ENCODE data around the gene RPL29.
A peak's percentile ranks its signal among the peaks of the same experiment; 100 is the strongest.
"Not testable (repeated sequence)": the region's sequence is repeated elsewhere in the genome, so short reads cannot be mapped to it uniquely, and the experiment has no call there.

RPL29 gene
- total RNA-seq: 86.2 to 205 (median 146) reads per million in 17 experiments

DNA sequence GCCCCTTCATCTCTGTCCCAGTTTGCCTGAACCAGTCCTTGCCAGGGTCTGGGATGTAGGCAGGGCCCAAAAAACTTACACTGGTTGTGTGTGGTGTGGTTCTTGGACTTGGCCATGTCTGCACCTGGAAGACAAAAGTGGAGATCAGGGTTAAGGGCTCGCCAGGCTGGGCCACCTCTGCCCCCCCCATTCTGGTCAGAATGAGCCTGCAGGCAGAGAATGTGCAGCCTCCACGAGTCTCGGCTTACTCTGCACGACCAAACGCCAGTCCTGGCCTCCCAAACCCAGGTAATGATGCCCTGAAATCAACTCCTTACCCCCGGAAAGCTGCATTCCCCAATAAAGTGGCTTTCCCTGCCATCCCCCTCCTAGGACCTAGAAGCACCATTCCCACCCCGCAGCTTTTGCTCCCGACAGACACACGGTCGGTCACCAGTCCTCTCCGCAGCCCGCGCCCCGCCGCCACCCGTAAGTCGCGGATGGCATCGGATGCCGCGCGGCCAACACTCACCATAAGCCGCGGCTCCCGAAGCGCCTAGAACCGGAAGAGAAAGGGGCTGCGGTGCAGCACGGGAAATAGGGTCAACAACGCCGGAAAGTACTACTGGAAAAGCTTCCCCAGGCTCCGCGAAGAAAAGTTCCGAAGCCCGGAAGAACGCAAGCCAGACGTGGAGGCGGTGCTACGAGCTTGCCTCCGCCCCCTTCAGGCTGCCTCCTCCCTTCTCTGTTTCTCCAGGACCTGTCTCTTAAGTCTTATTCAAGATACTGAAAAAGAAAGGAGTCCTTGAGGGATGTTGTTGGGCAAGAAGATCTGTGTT lies at the start of gene RPL29:
Gene RPL29 (minus strand): TSS at position 550 of the 818 bp plus-strand sequence. CDS start 434 bp downstream, at position 116.
- peak; percentile 95 to 97 (median 96) for DNase-seq

DNA sequence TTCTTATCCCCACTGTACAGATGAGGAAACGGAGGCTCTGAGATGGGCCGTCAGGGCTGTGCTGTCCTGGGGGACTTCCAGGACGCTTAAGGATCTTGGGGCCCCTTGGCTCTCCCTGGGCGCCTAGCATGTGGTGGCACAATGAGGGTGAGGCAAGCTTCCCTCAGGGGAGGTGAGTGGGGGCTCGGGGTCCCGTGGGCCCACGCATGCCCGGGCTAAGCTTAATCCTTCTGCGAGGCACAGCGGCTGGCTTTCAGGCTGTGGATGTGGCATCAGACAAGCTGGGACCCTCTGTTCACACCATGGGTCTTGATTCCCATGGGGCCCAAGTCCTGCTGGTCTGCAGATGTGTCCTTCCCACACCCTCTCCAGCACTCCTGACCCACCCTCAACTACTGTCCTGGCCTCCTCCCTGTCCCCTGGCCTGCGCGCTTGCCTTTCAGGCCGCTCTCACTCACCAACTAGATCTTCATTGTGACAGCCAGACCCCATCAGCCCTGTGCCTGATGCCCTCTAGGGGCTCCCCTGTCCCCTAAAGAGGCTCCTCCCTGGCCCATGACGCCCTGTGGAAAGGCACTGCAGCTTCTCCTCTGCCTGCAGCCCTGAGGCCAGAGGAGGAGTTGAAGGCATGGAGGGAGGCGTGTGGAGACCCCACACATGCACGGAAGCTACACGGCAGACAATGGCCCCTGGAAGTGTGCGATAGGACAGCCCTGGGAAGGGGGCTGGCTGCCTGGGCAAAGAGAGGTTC lies 49.3 kb upstream of the RPL29 start:
- no peak for DNase-seq

DNA sequence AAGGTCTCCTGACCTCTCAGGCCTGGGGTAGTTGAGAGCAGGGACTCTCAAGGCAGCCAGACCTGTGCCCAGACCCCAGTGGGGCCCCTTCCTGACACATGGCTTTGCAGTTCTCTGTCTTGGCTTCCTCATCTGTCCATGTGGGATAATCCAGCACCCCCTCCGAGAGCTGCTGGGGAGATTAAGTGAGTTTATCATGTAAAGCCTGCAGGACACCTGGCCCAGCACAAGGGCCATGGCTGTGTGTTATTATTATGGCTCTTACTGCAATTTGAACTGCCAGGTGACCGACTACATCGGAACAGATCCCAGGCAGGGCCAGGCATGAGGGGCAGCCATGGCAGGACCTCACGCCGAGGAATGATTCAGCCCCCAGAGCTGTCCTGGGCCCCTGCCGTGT lies 48.1 kb upstream of the RPL29 start:
- DNase-seq: no peak

GRCh38 chr3:52043039-52043438 lies 47.3 kb upstream of the RPL29 start:
- DNase-seq: not testable (repeated sequence)

GRCh38 chr3:52041118-52041731 lies 45.5 kb upstream of the RPL29 start:
- DNase-seq: no peak

DNA sequence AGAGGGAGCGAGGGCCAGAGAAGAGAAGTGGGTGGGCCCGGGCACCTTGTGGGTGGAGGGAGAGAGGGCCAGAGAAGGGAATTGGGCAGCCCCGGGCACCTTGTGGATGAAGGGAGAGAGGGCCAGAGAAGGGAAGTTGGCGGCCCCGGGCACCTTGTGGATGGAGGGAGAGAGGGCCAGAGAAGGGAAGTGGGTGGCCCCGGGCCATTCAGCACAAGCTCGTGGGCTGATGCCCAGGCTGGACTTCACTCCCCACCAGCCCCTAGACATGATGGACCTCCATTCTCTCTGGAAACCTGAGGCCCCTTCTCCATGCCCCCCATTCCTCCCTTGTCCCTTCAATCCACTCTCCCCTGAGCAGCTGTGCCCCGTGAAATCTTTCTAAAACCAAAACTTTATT lies 44.9 kb upstream of the RPL29 start:
- no peak for DNase-seq

DNA sequence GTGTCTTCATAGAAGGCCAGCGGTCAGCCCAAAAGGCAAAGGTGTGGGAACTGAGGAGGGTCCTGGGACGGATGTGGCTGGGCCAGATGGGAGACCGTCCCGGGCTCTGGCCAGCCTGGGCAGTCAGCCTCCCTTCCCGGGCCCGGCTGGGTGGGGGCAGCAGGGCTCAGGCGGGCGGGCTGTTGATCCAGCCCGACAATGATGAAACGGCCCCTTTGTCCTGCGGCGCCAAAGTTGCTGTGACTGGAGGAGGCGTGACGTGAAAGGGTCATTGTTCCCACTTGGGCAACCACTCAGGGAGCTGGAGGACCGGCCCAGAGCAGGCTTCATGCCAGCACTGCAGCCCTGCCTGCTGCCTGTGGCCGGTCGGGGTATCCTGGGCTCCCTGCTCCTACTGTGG lies 44.2 kb upstream of the RPL29 start:
- no peak for DNase-seq

- DNase-seq: no peak
These were observed 43.7 kb upstream of the RPL29 start for GRCh38 chr3:52039426-52039825.

- DNase-seq: no peak
These were observed 42.5 kb upstream of the RPL29 start for GRCh38 chr3:52038227-52038626.

DNA sequence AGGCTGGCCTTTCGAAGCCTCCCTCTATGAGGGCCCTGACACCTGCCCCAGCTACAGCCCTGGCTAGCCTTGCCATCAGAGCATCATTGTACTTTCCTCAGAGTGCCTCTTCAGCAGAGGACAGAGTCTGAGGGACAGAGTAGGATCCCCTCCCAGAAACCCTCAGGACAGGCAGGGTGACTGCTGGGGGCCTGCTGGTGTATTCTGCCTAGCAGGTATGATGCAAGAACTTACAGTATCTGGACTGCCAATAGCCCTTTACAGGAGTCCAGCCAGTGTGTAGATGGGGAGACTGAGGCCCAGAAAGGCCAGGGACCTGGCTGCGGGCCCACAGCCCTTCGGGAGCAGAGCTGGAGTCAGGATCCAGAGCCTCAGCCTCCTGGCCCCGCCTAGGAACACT lies 41.6 kb upstream of the RPL29 start:
- no peak for DNase-seq

GRCh38 chr3:52036829-52037228 lies 41.1 kb upstream of the RPL29 start:
- no peak for DNase-seq

DNA sequence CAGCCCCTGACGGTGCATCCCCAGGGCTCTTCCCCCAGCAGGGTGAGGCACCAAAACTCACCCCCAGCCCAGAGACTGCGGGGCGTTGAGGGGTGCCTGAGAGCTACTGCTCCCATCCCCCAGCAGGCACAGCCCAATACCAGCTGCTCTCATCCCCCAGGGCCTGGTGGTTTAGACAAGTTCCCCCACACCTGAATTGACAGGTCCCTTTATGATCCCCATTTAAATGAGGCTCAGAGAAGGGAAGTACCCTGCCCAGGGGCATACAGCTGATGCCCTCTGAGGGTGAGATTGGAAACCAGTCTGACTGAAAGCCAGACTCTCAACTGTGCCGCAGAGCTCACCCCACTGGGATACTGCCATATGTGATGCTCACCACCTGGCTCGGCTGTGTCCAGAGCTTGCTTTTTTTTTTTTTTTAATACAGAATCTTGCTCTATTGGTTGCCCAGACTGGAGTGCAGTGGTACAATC lies 40.6 kb upstream of the RPL29 start:
- DNase-seq: no peak

DNA sequence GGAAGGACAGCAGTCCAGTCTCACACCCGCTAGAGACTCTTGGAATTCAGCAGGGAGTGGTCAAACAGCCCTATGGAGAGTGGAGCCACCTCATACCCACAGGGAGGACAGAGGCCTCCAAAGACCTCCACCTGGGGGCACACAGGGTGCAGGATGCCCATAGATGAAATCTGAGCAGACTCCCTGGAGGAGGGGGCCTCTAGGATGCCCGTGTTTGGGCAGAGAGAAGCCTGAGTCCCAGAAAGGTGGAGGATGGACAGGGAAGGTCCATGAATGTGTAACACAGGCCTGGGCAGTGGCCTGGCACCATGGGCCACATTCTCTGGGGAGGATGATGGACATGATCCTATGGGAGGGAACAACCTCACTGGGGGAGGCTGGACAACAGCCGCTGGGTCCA lies 39.0 kb upstream of the RPL29 start:
- DNase-seq: no peak

GRCh38 chr3:52034212-52034611 lies 38.5 kb upstream of the RPL29 start:
- no peak for DNase-seq

DNA sequence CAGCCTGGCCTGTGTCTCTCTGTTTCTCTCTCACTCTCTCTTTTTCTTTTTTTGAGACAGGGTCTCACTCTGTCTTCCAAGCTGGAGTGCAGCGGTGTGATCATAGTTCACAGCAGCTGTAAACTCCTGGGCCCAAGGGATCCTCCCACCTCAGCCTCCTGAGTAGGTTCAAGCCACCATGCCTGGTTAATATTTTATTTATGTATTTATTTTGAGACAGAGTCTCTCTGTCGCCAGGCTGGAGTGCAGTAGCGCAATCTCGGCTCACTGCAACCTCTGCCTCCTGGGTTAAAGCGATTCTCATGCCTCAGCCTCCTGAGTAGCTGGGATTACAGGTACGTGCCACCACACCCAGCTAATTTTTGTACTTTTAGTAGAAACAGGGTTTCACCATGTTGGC lies 38.1 kb upstream of the RPL29 start:
- DNase-seq: not testable (repeated sequence)

GRCh38 chr3:52032702-52033408 lies 37.2 kb upstream of the RPL29 start:
- DNase-seq: no peak

DNA sequence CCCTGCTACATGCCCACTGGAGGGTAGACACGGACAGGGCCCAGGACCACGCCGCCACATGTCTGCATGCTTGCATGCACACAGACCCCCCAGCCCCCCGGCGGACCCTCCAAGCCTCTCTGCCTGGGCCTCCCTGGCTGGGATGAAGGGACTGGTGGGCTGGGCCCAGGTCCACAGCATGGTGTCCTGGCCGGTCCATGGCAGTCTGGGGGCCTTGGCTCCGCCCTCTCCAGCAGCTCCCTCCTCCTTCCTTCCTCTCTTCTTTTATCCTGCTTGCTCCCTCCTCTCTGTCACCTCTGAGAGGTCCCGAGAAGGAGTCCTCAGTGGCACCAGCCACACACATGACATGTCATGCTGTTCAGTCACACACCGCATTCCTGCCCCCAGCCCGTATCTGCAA lies 36.2 kb upstream of the RPL29 start:
- DNase-seq: no peak

- DNase-seq: no peak
These were observed 35.1 kb upstream of the RPL29 start for GRCh38 chr3:52030714-52031310.

GRCh38 chr3:52029535-52029934 lies 33.8 kb upstream of the RPL29 start:
- DNase-seq: no peak

GRCh38 chr3:52029053-52029452 lies 33.4 kb upstream of the RPL29 start:
- DNase-seq: no peak

- no peak for DNase-seq
These were observed 32.9 kb upstream of the RPL29 start for GRCh38 chr3:52028572-52028971.

DNA sequence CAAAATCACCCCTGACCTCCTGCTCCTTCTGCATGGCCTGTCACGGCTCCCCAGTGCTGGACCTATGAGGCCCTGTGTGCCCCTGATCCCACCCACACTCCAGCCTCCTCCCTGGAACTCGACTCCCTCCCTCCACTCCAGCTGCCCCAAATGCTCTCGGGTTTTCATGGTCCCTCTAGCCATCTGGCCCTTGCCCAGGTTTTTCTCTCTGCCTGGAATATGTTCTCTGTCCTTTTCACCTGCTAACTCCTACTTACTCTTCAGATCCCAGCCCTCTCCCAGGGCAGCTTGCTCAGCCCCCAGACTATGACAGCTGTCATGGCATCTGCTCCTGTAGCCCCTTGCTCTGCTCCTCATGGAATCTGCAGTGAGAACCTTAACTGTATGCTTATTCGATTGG lies 30.3 kb upstream of the RPL29 start:
- no peak for DNase-seq

All from suppressor macrophage (primary cell).